ENCODE data around the gene EIF5AL1. TPM values are rescaled to one million over a fixed set of nuclear protein-coding genes. Genes with fewer than 3 reads are reported as not detected.
"Not testable (repeated sequence)": the region's sequence is repeated elsewhere in the genome, so short reads cannot be mapped to it uniquely, and the experiment has no call there.

Gene EIF5AL1
- polyA plus RNA-seq (ENCODE audit: insufficient read length), result 0.49 TPM

DNA sequence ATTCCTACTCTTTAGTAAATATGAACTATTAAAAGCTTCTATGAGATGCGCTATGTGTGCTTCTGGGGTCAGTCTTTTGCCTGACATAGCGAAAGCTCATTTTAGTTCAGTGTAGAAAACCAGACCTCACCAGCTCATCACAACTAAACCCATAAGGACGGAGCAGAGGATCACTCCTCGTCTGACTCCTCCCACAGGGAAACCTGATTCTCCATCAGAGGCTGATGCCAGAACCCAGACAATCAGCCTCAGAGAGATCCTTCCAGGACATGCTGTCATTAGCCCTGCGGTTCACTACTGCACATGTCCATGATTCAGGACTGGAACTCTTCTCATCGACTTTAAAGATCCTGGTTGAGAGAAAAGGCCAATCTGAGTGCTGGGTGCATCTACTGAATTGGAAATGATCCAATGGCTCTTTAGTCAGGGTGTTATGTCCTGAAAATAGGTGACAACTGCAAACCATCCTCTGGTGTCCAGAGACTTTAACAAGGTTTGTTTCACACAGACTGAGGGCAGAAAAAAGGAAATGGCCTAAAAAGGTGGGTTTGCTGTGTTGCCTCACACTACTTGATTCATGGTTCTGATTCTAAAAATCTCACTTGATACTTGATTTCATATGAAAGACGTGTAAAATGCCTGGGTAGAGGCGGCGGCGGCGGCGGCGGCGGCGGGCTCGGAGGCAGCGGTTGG, at the start of gene EIF5AL1:
Gene EIF5AL1 (plus strand): TSS at position 643 of the 693 bp plus-strand sequence. CDS start 117 bp downstream, outside the sequence.
- DNase-seq (ENCODE audit: low read depth), result not testable (repeated sequence)

DNA sequence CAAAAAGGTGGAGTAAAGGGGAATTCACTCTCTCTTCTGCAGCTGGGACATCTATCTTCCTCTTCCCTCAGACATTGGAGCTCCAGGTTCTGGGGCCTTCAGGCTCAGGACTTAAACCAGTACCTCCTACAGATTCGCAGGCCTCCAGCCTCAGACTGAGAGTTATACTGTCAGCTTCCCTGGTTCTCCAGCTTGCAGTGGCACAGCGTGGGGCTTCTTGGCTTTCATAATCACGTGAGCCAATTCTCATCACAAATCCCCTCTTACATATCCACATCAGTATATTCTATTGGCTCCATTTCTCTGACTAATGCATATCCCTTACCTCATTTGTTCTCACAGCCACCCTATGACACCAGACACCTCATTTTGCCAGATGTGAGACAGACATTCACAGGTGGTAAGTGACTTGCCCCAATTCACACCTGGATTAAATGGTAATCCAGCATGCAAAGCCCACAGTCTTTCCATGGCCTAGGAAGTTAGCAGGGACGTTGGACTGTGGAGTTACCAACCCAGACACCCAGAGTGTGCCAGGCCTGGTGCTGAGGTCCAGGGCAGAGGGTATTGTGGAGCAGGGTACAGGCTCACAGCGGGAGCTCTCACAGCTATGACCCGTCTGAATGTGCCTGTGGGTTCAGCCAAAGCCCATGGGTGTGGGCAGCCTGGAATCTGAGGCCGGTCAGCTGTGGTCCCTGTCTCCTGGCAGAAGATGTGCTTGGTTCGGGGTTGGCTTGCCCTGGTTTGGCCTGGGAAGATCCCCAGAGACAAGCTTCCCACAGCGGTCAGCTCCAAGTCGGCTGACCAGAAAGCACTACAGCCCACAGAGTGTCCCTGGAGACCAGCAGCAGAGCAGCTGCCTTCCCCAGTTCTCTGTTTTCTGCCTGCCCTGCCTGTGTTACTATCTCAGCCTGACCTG, 48.5 kb upstream of the EIF5AL1 start:
- DNase-seq (ENCODE audit: low read depth), result no peak

DNA sequence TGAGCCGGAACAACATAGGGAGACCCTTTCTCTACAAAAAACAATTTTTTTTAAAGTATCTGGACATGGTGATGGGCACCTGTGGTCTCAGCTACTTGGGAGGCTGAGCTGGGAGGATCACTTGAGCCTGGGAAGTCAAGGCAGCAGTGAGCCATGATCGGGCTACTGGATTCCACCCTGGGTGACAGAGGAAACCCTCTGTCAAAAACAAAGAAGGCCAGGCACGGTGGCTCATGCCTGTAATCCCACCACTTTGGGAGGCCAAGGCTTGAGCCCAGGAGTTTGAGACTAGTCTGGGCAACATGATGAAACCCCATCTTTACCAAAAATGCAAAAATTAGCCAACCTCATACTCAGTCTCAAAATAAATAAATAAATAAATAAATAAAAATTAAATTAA, 47.0 kb upstream of the EIF5AL1 start:
- DNase-seq (ENCODE audit: low read depth), result no peak

DNA sequence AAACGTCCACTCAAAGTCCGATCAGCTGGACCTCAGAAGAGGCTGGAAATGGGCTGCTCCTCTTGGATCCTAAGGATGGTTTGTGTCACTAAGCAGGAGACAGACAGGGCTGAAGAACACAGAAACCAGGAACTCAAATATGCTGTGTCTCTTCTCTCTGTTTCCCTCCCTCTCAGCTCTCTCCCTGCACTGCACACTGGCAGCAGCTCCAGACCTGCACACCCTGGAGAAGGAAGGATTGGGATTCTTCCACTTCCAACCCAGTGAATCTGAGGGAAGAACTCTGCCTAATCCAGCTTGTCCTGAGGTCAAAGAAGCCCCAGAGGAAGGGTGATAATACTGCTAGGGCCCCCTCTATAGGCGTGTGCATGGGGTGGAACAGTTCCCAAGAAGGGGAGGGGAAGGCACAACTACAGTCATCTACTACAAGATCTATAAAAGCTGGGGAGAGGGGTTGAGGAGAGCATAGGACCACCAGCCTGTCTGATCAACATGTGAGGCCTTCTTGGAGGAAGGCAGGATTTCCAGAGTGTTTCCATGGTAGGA, 44.2 kb upstream of the EIF5AL1 start:
- no peak for DNase-seq (ENCODE audit: low read depth)

- DNase-seq (ENCODE audit: low read depth), result no peak
Observed at GRCh38 chr10:79468841-79469585, 43.3 kb upstream of the EIF5AL1 start.

GRCh38 chr10:79470096-79470495, 42.2 kb upstream of the EIF5AL1 start:
- DNase-seq (ENCODE audit: low read depth), result no peak

DNA sequence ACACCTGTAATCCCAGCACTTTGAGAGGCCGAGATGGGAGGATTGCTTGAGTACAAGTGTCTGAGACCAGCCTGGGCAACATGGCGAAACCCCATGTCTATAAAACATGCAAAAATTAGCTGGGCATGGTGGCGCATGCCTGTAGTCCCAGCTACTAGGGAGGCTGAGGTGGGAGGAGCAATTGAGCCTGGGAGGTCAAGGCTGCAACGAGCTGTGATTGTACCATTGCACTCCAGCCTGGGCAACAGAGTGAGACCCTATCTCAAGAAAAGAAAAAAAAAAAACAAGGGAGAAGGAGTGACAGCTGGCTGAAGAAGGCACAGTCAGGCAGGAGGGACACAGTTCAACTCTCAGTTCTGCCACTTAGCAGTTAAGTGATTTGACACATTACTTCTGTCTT, 40.6 kb upstream of the EIF5AL1 start:
- no peak for DNase-seq (ENCODE audit: low read depth)

GRCh38 chr10:79472449-79472848, 39.9 kb upstream of the EIF5AL1 start:
- no peak for DNase-seq (ENCODE audit: low read depth)

DNA sequence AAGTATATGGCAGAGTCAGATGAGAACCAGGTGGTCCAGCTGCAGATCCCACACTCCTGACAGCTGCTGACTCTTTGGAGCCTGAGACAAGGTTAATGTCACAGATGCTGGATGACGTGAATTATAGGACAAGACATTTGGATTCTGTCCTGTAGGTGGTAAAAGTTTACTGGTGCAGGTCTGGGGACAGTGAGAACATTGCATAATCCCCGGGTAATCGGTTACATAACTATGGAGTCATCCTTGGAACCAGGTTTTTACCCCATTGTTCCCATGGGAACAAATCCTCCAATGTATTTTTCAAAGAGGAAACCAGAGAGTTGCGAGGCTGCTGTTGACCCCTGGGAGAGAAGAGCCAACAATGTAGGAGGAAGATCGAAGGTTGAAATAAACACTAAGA, 39.4 kb upstream of the EIF5AL1 start:
- no peak for DNase-seq (ENCODE audit: low read depth)

- DNase-seq (ENCODE audit: low read depth), result no peak
Observed at GRCh38 chr10:79473496-79474095, 38.7 kb upstream of the EIF5AL1 start.

DNA sequence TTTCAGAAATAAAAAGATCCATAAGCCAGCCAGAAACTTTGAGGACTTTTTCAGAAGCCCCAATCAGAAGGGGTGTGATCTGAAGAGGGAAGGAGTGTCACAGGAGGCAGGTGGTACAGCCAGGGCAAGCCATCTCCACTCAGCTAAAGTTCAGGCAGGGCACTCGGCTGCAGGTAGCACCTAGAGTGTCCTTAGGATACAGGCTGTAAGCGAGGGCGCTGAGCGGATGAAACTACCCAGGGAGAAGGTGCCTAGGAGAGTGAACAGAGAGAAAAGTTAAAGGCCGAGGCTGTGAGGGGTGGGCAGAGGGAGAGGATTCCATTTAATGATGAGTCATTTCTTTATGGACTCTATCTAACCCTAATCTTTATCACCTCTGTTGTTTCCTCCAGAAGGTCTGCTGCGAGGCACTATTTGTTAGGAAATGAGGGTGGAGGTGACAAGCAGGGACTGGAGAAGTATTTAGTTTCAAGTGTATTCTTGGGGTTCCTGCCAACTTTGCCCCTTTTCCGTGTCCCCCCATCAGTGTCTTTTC, 37.1 kb upstream of the EIF5AL1 start:
- DNase-seq (ENCODE audit: low read depth), result no peak

GRCh38 chr10:79475877-79476276, 36.5 kb upstream of the EIF5AL1 start:
- no peak for DNase-seq (ENCODE audit: low read depth)

DNA sequence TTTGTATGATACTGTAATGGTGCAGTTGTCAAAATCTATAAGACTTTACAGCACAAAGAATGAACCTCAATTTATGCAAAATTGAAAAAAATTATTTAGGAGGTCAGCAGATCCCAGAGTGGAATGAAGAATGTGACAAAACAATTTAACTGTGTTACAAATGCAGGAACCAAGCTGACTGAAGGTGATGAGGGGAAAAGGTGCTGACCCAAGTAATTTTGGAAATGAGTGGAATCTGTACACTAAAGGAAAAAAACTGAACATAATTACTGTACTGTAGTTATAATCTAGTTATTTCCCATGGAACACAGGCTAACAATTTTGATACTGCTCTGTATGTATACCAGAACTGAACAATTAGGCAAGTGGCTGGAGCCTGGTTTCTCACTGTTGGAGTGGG, 35.7 kb upstream of the EIF5AL1 start:
- DNase-seq (ENCODE audit: low read depth), result no peak

- DNase-seq (ENCODE audit: low read depth), result no peak
Observed at GRCh38 chr10:79477456-79477855, 34.9 kb upstream of the EIF5AL1 start.

GRCh38 chr10:79479283-79479909, 32.9 kb upstream of the EIF5AL1 start:
- DNase-seq (ENCODE audit: low read depth), result no peak

GRCh38 chr10:79482304-79482703, 30.0 kb upstream of the EIF5AL1 start:
- DNase-seq (ENCODE audit: low read depth), result no peak

- no peak for DNase-seq (ENCODE audit: low read depth)
Observed at GRCh38 chr10:79482741-79483140, 29.6 kb upstream of the EIF5AL1 start.

GRCh38 chr10:79483299-79483698, 29.0 kb upstream of the EIF5AL1 start:
- DNase-seq (ENCODE audit: low read depth), result no peak

DNA sequence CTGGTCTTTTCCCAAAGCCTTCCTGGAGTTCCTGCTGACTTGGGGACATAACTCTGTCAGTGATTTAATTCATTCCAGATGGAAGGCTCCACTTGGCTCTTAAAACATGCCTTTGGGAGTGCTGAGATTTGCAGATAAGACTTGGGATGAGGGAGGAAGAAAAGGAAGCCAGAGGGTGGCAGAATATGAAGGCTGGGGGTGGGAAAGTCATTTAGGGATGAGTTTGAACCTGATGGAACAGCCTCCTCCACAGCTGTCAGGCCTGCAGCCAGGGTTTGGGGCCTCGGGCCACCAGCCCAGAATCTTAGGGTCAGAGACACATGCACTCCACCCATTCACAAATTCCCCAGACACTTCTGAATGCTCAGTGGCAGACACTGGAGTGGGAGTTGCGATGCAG, 28.4 kb upstream of the EIF5AL1 start:
- DNase-seq (ENCODE audit: low read depth), result no peak

- DNase-seq (ENCODE audit: low read depth), result no peak
Observed at GRCh38 chr10:79484476-79484875, 27.9 kb upstream of the EIF5AL1 start.
